HCT116 (cell line): ENCODE data around the gene LTO1. TPM values are rescaled to one million over a fixed set of nuclear protein-coding genes. Genes with fewer than 3 reads are reported as not detected.

Experiments
- ATAC-seq: fragments of 200-7000 bp; cut with Tn5 transposase; 2 replicates; pipeline ENCODE4 v1.9.1; 2020; ENCODE audit warnings: mild to moderate bottlenecking, moderate library complexity
- BruUV-seq: library from RNA; stranded (reverse); fragments of 400-500 nt; replicated peaks from 2 replicates; lab custom pipeline; 2021; lab: Mats Ljungman, UMichigan
- CTCF ChIA-PET: fragments of 300-600 bp; sonication (Branson Sonifier 250); formaldehyde crosslinking; loops from one replicate; lab custom pipeline; 2021; ENCODE audit warnings: antibody characterized with exemption; lab: Charles Lee
- POLR2A ChIA-PET: fragments of 300-600, 350-600 bp; sonication (Branson Sonifier 250); formaldehyde crosslinking; loops from one replicate; lab custom pipeline; 2021; ENCODE audit warnings: antibody characterized with exemption; lab: Charles Lee
- RAD21 ChIA-PET, 2 experiments: fragments of 300-600 bp; sonication (Branson Sonifier 250); formaldehyde crosslinking; loops; one replicate each; lab custom pipeline; 2023; ENCODE audit warnings: low total read pairs in 2 of 2; ENCODE audit not compliant: uncharacterized antibody in 2 of 2, unreplicated experiment in 2 of 2, low non-redundant PET in 1 of 2; lab: Charles Lee
- DNase-seq: peaks from one replicate; pipeline ENCODE4 v3.0.0-alpha.2; 2010; ENCODE audit warnings: low read depth, low spot score
- H2AFZ ChIP-seq: fragments of 200-600 bp; shearing (Covaris generic), sonication (generic); 2 replicates; pipeline ENCODE4 v1.6.1; 2017; ENCODE audit warnings: low read depth, mixed run types, mixed read lengths, antibody characterized with exemption, low read length; ENCODE audit not compliant: poor library complexity, severe bottlenecking
- H3K27ac ChIP-seq: 2 replicates; pipeline ENCODE4 v1.5.1; 2012; ENCODE audit warnings: low read depth, low read length
- H3K27me3 ChIP-seq: fragments of 200-600 bp; sonication (generic); 2 replicates; pipeline ENCODE4 v1.6.1; 2016; ENCODE audit warnings: mixed run types, low read length, mixed read lengths; ENCODE audit not compliant: insufficient read depth
- H3K36me3 ChIP-seq, 2 experiments: fragments of 200-500 bp in 1 of 2; fragments of 200-600 bp in 1 of 2; sonication (Bioruptor generic) in 1 of 2; sonication (generic) in 1 of 2; 2 replicates each; pipeline versions ENCODE4 v1.5.1 to v1.6.1; 2014 to 2016; ENCODE audit warnings: low read length in 2 of 2, inconsistent platforms in 1 of 2, mixed read lengths in 1 of 2, mixed run types in 1 of 2; ENCODE audit not compliant: insufficient read depth in 2 of 2, control insufficient read depth in 1 of 2
- H3K4me1 ChIP-seq, 2 experiments: fragments of 200-600 bp in 1 of 2; sonication (generic) in 1 of 2; 2 replicates each; pipeline versions ENCODE4 v1.5.1 to v1.6.1; 2012 to 2017; ENCODE audit warnings: low read length in 2 of 2, inconsistent platforms in 1 of 2, mild to moderate bottlenecking in 1 of 2, mixed read lengths in 1 of 2, mixed run types in 1 of 2, moderate library complexity in 1 of 2; ENCODE audit not compliant: insufficient read depth in 2 of 2, control insufficient read depth in 1 of 2
- H3K4me2 ChIP-seq: fragments of 200-600 bp; sonication (generic); 2 replicates; pipeline ENCODE4 v1.6.1; 2017; ENCODE audit warnings: mixed run types, low read length, mixed read lengths
- H3K4me3 ChIP-seq, 2 experiments: fragments of 200-600 bp in 1 of 2; sonication (generic) in 1 of 2; replicated peaks in 1 of 2; 2 replicates each; pipeline ENCODE4 v1.5.1; 2011 to 2016; ENCODE audit warnings: low read length in 2 of 2, control low read depth in 1 of 2, low read depth in 1 of 2, mild to moderate bottlenecking in 1 of 2, mixed read lengths in 1 of 2, mixed run types in 1 of 2
- H3K79me2 ChIP-seq: fragments of 200-600 bp; sonication (generic); 2 replicates; pipeline ENCODE4 v1.6.1; 2017; ENCODE audit warnings: mild to moderate bottlenecking, mixed run types, low read length, moderate library complexity, mixed read lengths; ENCODE audit not compliant: insufficient read depth
- H3K9ac ChIP-seq: fragments of 200-600 bp; sonication (generic); 2 replicates; pipeline ENCODE4 v1.6.1; 2016; ENCODE audit warnings: low read length, mixed read lengths
- H3K9me2 ChIP-seq: fragments of 200-600 bp; sonication (generic), shearing (Covaris generic); 2 replicates; pipeline ENCODE4 v1.6.1; 2017; ENCODE audit warnings: mixed run types, mild to moderate bottlenecking, moderate library complexity; ENCODE audit not compliant: insufficient read depth
- H3K9me3 ChIP-seq, 2 experiments: fragments of 200-500 bp in 1 of 2; fragments of 200-600 bp in 1 of 2; sonication (Bioruptor generic) in 1 of 2; sonication (generic) in 1 of 2; 2 replicates each; pipeline ENCODE4 v1.6.1; 2014 to 2017; ENCODE audit warnings: low read length in 2 of 2, mixed read lengths in 2 of 2, inconsistent platforms in 1 of 2, low read depth in 1 of 2, mild to moderate bottlenecking in 1 of 2, mixed run types in 1 of 2, moderate library complexity in 1 of 2; ENCODE audit not compliant: control insufficient read depth in 1 of 2, insufficient read depth in 1 of 2
- H4K20me1 ChIP-seq: fragments of 200-600 bp; sonication (generic), shearing (Covaris generic); 2 replicates; pipeline ENCODE4 v1.6.1; 2017; ENCODE audit warnings: mixed run types, mild to moderate bottlenecking, moderate library complexity; ENCODE audit not compliant: insufficient read depth
- CBX3 ChIP-seq: IDR thresholded peaks from 2 replicates; pipeline ENCODE4 v1.6.1; 2012; ENCODE audit warnings: low read depth
- MAX ChIP-seq: IDR thresholded peaks from 2 replicates; pipeline ENCODE4 v1.6.1; 2012
- SRF ChIP-seq: IDR thresholded peaks from 2 replicates; pipeline ENCODE4 v1.6.1; 2012; ENCODE audit warnings: low read depth
- intact Hi-C: fragments of 100-400 bp; cut with micrococcal nuclease; formaldehyde crosslinking; loops from 2 replicates; pipeline ENCODE4 v1.10.0; 2022
- total RNA-seq: library from RNA; stranded (reverse); gene quantifications from one replicate; pipeline ENCODE4 v1.2.1, GENCODE V29; 2021; ENCODE audit not compliant: unreplicated experiment
- TF ChIP-seq, protein P1 (sequence below): IDR thresholded peaks from 2 replicates; pipeline ENCODE4 v1.6.1; 2012; ENCODE audit warnings: low read depth

The LTO1 gene
- total RNA-seq, 1 experiment from 2014 or later: 21.3 TPM

DNA sequence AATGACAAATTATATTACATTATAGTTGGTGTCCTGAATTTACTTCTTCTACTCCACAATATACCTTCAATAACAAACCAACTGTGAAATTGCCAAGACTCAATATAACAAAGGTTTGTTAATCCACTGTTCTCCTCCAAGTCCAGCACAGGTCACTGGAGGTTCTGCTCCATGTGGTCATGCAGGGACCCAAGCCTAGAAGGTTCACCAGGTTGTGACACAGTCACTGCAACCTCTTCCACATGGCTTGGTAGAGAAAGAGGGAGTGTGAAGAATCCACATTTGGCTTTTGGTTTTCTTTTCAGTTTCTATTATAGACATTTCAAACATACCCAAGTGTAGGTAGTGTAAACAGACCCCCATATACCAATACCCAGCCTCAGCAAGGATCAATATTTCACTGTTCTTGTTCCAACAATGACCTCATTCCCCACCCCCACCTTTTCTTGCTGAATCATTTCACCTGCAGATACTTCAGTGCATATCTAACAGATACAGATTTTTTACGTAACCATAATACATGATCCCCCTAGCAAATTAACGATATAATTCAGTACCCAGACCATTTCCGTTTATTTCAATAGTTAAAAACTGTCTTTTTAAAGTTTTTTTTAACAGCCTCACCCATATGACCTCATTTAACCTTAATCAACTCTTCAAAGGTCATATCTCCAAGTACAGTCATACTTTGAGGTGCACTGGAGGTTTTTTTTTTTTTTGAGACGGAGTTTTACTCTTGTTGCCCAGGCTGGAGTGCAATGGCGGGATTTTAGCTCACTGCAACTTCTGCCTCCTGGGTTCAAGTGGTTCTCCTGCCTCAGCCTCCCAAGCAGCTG lies 14.5 kb upstream of the LTO1 start:
- Histone ChIP-seq H3K9me3 (no peaks in the 10 kb centered on the region; a peak in 1 of 4 replicates), H2AFZ (peak overlapping the region; percentile 63), H3K36me3 (no peaks in the 10 kb centered on the region), H3K9ac (no peak overlapping the region), H3K27me3 (no peaks in the 10 kb centered on the region), H3K4me3 (no peak overlapping the region), H4K20me1 (no peaks in the 10 kb centered on the region), H3K9me2 (no peaks in the 10 kb centered on the region), H3K27ac (no peak overlapping the region), H3K4me2 (peak overlapping the region; percentile 14; the same call in 1 of the 2 replicates), H3K4me1 (peaks cover 18 to 49% of the 10 kb centered on the region in 2 experiments), H3K79me2 (no peaks in the 10 kb centered on the region)
- no TSS peak for BruUV-seq
- RAD21 ChIA-PET: no interaction called here
- POLR2A ChIA-PET: no interaction called here
- ATAC-seq (no peak), DNase-seq (no peak)
- CTCF ChIA-PET: interaction anchor here (0.9 kb wide), 1 partner anchor 15 kb away, joined by 3 read pairs; no protein-coding TSS in a partner anchor
- TF ChIP-seq, protein P1, sequence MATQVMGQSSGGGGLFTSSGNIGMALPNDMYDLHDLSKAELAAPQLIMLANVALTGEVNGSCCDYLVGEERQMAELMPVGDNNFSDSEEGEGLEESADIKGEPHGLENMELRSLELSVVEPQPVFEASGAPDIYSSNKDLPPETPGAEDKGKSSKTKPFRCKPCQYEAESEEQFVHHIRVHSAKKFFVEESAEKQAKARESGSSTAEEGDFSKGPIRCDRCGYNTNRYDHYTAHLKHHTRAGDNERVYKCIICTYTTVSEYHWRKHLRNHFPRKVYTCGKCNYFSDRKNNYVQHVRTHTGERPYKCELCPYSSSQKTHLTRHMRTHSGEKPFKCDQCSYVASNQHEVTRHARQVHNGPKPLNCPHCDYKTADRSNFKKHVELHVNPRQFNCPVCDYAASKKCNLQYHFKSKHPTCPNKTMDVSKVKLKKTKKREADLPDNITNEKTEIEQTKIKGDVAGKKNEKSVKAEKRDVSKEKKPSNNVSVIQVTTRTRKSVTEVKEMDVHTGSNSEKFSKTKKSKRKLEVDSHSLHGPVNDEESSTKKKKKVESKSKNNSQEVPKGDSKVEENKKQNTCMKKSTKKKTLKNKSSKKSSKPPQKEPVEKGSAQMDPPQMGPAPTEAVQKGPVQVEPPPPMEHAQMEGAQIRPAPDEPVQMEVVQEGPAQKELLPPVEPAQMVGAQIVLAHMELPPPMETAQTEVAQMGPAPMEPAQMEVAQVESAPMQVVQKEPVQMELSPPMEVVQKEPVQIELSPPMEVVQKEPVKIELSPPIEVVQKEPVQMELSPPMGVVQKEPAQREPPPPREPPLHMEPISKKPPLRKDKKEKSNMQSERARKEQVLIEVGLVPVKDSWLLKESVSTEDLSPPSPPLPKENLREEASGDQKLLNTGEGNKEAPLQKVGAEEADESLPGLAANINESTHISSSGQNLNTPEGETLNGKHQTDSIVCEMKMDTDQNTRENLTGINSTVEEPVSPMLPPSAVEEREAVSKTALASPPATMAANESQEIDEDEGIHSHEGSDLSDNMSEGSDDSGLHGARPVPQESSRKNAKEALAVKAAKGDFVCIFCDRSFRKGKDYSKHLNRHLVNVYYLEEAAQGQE: no peak
- no peak for TF ChIP-seq SRF
- TF ChIP-seq CBX3: 0 out of 2 replicates have a peak, but pooled peaks have one; percentile 32
- peak; percentile 30; the same call in 1 of the 2 replicates for TF ChIP-seq MAX
- intact Hi-C loops: loop anchor here (5.0 kb wide), 1 partner anchor 503 kb away; no protein-coding TSS in a partner anchor
